GM11168 (cell line): Measurements from ENCODE around the gene TMEM14C.
"Not testable (repeated sequence)": the region's sequence is repeated elsewhere in the genome, so short reads cannot be mapped to it uniquely, and the experiment has no call there.

ENCODE experiments used
- in situ Hi-C: fragments of 300-500 bp; cut with MboI; formaldehyde crosslinking; loops from one replicate; pipeline ENCODE4 v1.12.0; 2022; ENCODE audit warnings: low sequenced_read_pairs; ENCODE audit not compliant: unreplicated experiment

The TMEM14C gene

GRCh38 chr6:10720960-10721849 is 1.7 kb upstream of the TMEM14C start:
- in situ Hi-C loops = not testable (repeated sequence)

GRCh38 chr6:10721850-10722569 is 860 bp upstream of the TMEM14C start:
- in situ Hi-C loops = no loop called here

GRCh38 chr6:10722570-10722819 is 375 bp upstream of the TMEM14C start:
- in situ Hi-C loops = no loop called here

- in situ Hi-C loops = no loop called here
These were observed 654 bp downstream of the TMEM14C start for GRCh38 chr6:10723567-10723881.

GRCh38 chr6:10725044-10725443 is 2.2 kb downstream of the TMEM14C start:
- in situ Hi-C loops = no loop called here

GRCh38 chr6:10725716-10726115 is 2.8 kb downstream of the TMEM14C start:
- in situ Hi-C loops = no loop called here

GRCh38 chr6:10730254-10730653 is 7.4 kb downstream of the TMEM14C start:
- in situ Hi-C loops = no loop called here

- in situ Hi-C loops = no loop called here
These were observed 10.4 kb downstream of the TMEM14C start for GRCh38 chr6:10733151-10733715.

- in situ Hi-C loops = no loop called here
These were observed 11.0 kb downstream of the TMEM14C start for GRCh38 chr6:10733863-10734262.

GRCh38 chr6:10736731-10737130 is 13.9 kb downstream of the TMEM14C start:
- in situ Hi-C loops = no loop called here

- in situ Hi-C loops = no loop called here
These were observed 17.2 kb downstream of the TMEM14C start for GRCh38 chr6:10740061-10740460.

GRCh38 chr6:10741643-10742042 is 18.8 kb downstream of the TMEM14C start:
- in situ Hi-C loops = not testable (repeated sequence)

- in situ Hi-C loops = no loop called here
These were observed 19.4 kb downstream of the TMEM14C start for GRCh38 chr6:10742251-10742650.

- in situ Hi-C loops = no loop called here
These were observed 20.6 kb downstream of the TMEM14C start for GRCh38 chr6:10743515-10743914.

- in situ Hi-C loops = no loop called here
These were observed 22.2 kb downstream of the TMEM14C start for GRCh38 chr6:10745116-10745515.

GRCh38 chr6:10746915-10747250 is 24.0 kb downstream of the TMEM14C start:
- in situ Hi-C loops = no loop called here

GRCh38 chr6:10747251-10747972 is 24.5 kb downstream of the TMEM14C start, which contains the start of gene TMEM14B:
Gene TMEM14B, plus strand, starts transcription at chr6:10747805. Its CDS starts 1,441 bp downstream, at chr6:10749246.
- in situ Hi-C loops = no loop called here

GRCh38 chr6:10749734-10750133 is 26.9 kb downstream of the TMEM14C start:
- in situ Hi-C loops = no loop called here

GRCh38 chr6:10750568-10750967 is 27.7 kb downstream of the TMEM14C start:
- in situ Hi-C loops = not testable (repeated sequence)

- in situ Hi-C loops = not testable (repeated sequence)
These were observed 28.9 kb downstream of the TMEM14C start for GRCh38 chr6:10751757-10752156.

GRCh38 chr6:10756085-10756484 is 33.2 kb downstream of the TMEM14C start:
- in situ Hi-C loops = no loop called here
